ENCODE results near the gene THSD7B. TPM values are rescaled to one million over a fixed set of nuclear protein-coding genes. Genes with fewer than 3 reads are reported as not detected.

Gene THSD7B
- total RNA-seq, 4 donors from 2014 or later = 0.27 TPM; not detected in 3

DNA sequence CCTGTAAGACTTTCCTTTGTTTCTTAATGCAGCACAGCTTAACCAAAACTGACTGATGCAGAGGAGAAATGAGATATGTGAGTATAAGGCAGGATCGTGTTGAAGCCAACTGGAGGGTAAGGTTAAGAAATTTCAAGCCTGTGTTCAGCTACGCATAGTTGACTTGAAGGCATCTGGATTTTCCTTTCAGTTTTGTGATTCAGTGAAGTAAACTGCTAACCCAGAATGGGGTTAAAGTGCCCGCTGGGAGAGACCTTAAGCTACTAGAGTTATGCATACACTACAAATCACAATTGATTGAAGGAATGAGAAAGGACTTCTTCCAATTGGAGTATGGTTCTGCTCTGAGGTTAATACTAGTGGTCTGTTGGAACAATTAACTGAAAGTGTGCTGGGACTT is 22.6 kb downstream of the THSD7B start:
- no peak overlapping the region for H3K27ac ChIP-seq
- WGBS, 2 donors (ENCODE audit: low coverage in 1 of 2) = 55 to 72% methylated on average over 2 to 3 of the region's 3 CpGs
- no peak for DNase-seq
- intact Hi-C loops (cut with DNase I; ENCODE audit: low total_unique reads) (no loop called here), in situ Hi-C loops (cut with MboI; ENCODE audit: low pct_ligation_motif_present in 1 of 4, low pct_unique_long_range_greater_than_20kb in 1 of 4, low sequenced_read_pairs in 3 of 4) (no loop called here)
- H3K9me3 ChIP-seq = no peaks in the 10 kb centered on the region
- TF ChIP-seq EP300 (IDR thresholded peaks at IDR 0.05; ENCODE audit: low read depth) = no peak
- no peaks in the 10 kb centered on the region for H3K36me3 ChIP-seq
- H3K27me3 ChIP-seq = no peaks in the 10 kb centered on the region
- no peaks in the 10 kb centered on the region for H3K4me1 ChIP-seq
- H3K4me3 ChIP-seq = no peak overlapping the region

DNA sequence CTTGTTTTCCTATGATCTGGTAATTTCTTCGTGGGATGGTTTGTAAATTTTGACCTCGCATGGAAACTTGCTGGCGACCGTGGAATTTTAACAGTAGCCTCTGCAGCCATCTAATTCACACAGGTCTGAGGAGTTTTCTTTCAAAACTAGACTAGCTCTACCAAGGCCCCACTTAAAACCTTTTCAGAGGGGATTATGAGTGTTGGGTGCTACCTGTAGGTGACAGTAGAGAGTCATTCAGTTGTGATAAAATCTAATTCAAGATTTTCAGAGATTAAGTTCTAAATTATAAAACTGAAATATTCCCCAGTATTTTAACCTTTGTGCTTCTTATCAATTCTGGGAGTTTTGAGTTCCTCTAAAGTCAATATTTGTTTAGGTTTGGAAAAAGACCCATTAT is 31.0 kb downstream of the THSD7B start:
- TF ChIP-seq POLR2A (IDR thresholded peaks at IDR 0.05) = no peak
- no peak for TF ChIP-seq EP300 (IDR thresholded peaks at IDR 0.05; ENCODE audit: low read depth)
- TF ChIP-seq, protein P1, sequence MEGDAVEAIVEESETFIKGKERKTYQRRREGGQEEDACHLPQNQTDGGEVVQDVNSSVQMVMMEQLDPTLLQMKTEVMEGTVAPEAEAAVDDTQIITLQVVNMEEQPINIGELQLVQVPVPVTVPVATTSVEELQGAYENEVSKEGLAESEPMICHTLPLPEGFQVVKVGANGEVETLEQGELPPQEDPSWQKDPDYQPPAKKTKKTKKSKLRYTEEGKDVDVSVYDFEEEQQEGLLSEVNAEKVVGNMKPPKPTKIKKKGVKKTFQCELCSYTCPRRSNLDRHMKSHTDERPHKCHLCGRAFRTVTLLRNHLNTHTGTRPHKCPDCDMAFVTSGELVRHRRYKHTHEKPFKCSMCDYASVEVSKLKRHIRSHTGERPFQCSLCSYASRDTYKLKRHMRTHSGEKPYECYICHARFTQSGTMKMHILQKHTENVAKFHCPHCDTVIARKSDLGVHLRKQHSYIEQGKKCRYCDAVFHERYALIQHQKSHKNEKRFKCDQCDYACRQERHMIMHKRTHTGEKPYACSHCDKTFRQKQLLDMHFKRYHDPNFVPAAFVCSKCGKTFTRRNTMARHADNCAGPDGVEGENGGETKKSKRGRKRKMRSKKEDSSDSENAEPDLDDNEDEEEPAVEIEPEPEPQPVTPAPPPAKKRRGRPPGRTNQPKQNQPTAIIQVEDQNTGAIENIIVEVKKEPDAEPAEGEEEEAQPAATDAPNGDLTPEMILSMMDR (IDR thresholded peaks at IDR 0.05) = no peak
- no peak for TF ChIP-seq POLR2AphosphoS5 (IDR thresholded peaks at IDR 0.05)
- Histone ChIP-seq H3K36me3 (no peaks in the 10 kb centered on the region), H3K27ac (no peak overlapping the region), H3K4me1 (no peaks in the 10 kb centered on the region), H3K9me3 (no peaks in the 10 kb centered on the region), H3K4me3 (no peak overlapping the region), H3K27me3 (no peaks in the 10 kb centered on the region)
- intact Hi-C loops (cut with DNase I; ENCODE audit: low total_unique reads) (no loop called here), in situ Hi-C loops (cut with MboI; ENCODE audit: low pct_ligation_motif_present in 1 of 4, low pct_unique_long_range_greater_than_20kb in 1 of 4, low sequenced_read_pairs in 3 of 4) (no loop called here)
- no peak for DNase-seq
- WGBS, 2 donors (ENCODE audit: low coverage in 1 of 2) = 40 to 83% methylated on average over 1 to 4 of the region's 4 CpGs

DNA sequence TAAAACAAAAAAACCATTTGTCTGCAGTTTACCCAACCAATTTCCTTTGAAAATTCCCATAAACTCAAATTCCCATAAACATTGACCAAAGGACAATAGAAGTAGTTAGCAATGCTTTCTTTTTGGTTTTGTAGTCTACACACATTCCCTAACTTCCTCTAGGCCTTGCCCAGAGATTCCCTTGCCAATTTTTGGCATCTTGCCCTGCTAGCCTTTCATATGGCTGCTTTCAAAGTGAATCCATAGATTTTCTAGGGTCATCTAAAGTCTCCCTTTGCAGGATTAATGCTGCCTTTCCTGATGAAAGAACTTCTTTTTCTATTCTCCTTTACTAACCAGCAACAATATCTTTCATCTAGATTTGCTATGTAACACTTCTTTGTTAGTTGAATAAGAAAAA is 33.4 kb downstream of the THSD7B start:
- in situ Hi-C loops (cut with MboI; ENCODE audit: low pct_ligation_motif_present in 1 of 4, low pct_unique_long_range_greater_than_20kb in 1 of 4, low sequenced_read_pairs in 3 of 4) = no loop called here
- Histone ChIP-seq H3K9me3 (no peaks in the 10 kb centered on the region), H3K4me3 (no peak overlapping the region), H3K36me3 (no peaks in the 10 kb centered on the region), H3K4me1 (no peaks in the 10 kb centered on the region), H3K27ac (no peak overlapping the region), H3K27me3 (no peaks in the 10 kb centered on the region)
- TF ChIP-seq POLR2A (IDR thresholded peaks at IDR 0.05) (no peak), EP300 (IDR thresholded peaks at IDR 0.05; ENCODE audit: low read depth) (no peak), POLR2AphosphoS5 (IDR thresholded peaks at IDR 0.05) (no peak)
- TF ChIP-seq, protein P1 (IDR thresholded peaks at IDR 0.05) = no peak
- intact Hi-C loops (cut with DNase I; ENCODE audit: low total_unique reads) = no loop called here
- DNase-seq = no peak

DNA sequence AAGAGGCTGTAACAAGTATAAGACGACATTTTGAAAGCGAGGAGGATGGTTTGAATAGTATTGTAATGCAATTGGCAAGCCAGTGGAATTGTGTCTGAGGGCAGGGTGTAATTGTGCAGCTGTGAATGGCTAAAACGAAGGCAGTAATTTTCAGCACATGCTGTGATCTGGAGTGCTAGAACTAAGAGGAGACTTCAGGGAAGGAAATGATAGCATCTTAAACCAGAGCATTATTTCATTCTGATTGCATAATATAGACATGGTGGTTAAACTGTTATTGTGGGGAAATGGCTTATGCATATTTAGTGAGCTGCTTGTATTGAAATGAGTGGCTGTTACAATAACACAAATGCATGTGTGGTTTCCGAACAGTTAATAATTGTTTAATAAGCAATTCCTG is 36.3 kb downstream of the THSD7B start:
- H3K36me3 ChIP-seq = no peaks in the 10 kb centered on the region
- H3K4me1 ChIP-seq = no peaks in the 10 kb centered on the region
- no peak for TF ChIP-seq POLR2A (IDR thresholded peaks at IDR 0.05)
- TF ChIP-seq EP300 (IDR thresholded peaks at IDR 0.05; ENCODE audit: low read depth) = no peak
- TF ChIP-seq, protein P1 (IDR thresholded peaks at IDR 0.05) = no peak
- TF ChIP-seq POLR2AphosphoS5 (IDR thresholded peaks at IDR 0.05) = no peak
- 83 to 85% methylated on average over 4 of the region's 4 CpGs for WGBS, 2 donors (ENCODE audit: low coverage in 1 of 2)
- in situ Hi-C loops (cut with MboI; ENCODE audit: low pct_ligation_motif_present in 1 of 4, low pct_unique_long_range_greater_than_20kb in 1 of 4, low sequenced_read_pairs in 3 of 4) = no loop called here
- intact Hi-C loops (cut with DNase I; ENCODE audit: low total_unique reads) = no loop called here
- no peak overlapping the region for H3K4me3 ChIP-seq
- no peaks in the 10 kb centered on the region for H3K27me3 ChIP-seq
- no peaks in the 10 kb centered on the region for H3K9me3 ChIP-seq
- no peak overlapping the region for H3K27ac ChIP-seq
- no peak for DNase-seq

DNA sequence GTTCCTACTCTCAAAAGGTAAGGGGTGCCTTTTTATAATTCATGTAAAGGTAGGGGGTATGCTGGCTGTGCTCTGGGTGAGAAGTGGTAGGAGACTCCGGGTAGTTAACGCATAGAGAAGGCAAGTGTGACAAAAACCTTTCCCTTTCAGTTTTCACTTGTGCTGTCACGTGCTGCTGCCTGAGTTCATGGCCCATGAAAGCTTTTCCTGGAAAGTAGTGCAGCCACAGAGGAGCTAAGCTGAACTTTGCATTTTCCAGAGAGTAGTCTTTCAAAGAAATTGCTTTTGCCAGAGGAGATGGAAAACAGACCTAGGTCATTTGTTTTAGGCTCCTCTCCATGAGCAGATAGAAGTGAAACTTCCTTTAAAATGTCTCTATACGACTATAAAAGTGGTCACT is 44.7 kb downstream of the THSD7B start:
- 19 to 26% methylated on average over 3 to 4 of the region's 4 CpGs for WGBS, 2 donors (ENCODE audit: low coverage in 1 of 2)
- intact Hi-C loops (cut with DNase I; ENCODE audit: low total_unique reads) = no loop called here
- Histone ChIP-seq H3K4me1 (no peaks in the 10 kb centered on the region), H3K27me3 (no peaks in the 10 kb centered on the region), H3K27ac (no peak overlapping the region), H3K36me3 (no peaks in the 10 kb centered on the region), H3K4me3 (no peak overlapping the region), H3K9me3 (no peaks in the 10 kb centered on the region)
- in situ Hi-C loops (cut with MboI; ENCODE audit: low pct_ligation_motif_present in 1 of 4, low pct_unique_long_range_greater_than_20kb in 1 of 4, low sequenced_read_pairs in 3 of 4) = no loop called here
- TF ChIP-seq POLR2AphosphoS5 (IDR thresholded peaks at IDR 0.05) = no peak
- TF ChIP-seq, protein P1 (IDR thresholded peaks at IDR 0.05) = no peak
- no peak for TF ChIP-seq POLR2A (IDR thresholded peaks at IDR 0.05)
- no peak for TF ChIP-seq EP300 (IDR thresholded peaks at IDR 0.05; ENCODE audit: low read depth)
- no peak for DNase-seq
